Islet precursor cell (in vitro differentiated cells): Measurements from ENCODE around the gene FSTL4.
"Not testable (repeated sequence)": the region's sequence is repeated elsewhere in the genome, so short reads cannot be mapped to it uniquely, and the experiment has no call there.

Experiments
- DNase-seq: peaks from one replicate; pipeline ENCODE4 v3.0.0-alpha.2; 2018

FSTL4 gene

DNA sequence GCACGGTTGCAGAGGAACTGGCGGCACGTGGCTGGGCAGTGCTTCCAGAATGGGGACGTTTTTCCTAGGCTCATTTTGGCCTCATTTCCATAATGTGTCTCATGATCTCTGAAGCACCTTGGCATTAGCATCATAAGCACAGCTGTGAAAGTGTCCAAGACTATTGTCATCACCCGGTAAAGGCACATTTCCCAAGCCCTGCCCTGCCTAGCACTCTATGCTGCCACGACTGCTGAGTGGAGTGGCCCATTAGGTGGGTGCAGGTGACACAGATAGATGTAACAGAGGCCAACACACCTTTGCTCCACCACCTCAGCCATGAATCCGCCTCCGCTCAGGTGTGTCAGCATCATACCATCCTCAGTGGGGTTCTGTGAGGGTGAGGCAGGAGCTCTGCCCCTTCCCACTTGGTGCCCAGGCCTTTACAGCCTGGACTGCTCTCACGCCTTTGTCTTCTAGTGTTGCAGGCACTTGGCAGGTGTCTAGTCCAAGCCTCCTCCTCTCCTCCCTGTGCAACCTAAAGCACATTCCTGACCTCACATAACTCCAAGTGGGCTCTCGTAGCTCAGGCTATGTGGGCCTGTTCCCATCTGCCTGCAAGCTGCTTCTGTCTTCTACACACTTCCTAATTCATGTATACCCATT, 213.0 kb downstream of the FSTL4 start:
- DNase-seq: peak; percentile 40

DNA sequence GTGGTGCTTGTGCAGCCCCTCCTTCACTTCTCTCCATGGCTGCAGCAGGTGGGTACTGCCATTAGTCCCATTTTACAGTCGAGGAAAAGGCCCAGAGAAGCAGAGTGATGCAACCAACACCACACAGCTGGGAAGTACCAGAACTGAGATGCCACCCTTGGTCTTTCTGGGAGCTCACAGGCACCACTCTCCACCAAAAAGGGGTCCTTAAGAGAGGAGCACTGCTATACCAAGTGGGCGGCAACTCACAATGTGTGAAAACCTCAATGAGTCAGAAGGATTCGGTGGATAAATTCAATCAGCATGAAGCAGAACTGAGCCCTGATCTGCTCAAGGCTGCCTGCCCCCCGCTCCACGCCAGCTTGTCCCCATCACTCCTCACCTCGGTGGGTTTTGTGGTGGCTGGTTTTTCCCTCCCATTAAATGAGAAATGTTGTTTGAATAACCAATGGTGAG, 213.7 kb downstream of the FSTL4 start:
- DNase-seq: no peak

DNA sequence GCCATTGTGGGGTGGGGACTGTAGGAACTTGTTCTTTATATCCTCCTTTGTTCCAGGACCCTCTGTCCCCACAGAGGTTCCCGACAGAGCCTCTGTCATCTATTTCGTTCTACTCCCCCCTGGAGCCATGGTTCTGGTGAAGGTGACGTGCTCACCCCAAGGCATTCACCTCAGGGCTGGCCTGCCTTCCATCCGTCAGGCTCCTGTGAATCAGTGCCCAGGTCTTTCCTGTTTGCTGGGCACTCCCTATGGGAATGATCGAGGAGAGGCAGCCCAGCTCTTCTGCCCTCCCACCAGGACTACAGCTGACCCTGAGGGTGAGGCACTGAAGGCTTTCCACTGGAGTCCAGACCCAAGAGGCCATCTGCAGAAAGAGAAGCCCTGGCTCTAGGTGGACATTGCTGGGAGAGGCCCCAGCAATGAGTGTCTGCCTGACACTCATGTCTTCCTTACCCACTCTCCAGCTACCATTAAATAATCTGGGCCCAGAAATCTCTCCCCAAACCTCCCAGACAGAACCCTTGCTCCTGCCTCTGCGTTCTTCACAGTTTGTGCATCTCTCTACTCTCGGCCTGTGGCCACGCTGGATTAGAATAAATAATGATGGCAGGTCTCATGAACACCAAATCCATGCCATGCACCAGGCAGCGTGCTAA, 214.2 kb downstream of the FSTL4 start:
- DNase-seq: peak; percentile 31

DNA sequence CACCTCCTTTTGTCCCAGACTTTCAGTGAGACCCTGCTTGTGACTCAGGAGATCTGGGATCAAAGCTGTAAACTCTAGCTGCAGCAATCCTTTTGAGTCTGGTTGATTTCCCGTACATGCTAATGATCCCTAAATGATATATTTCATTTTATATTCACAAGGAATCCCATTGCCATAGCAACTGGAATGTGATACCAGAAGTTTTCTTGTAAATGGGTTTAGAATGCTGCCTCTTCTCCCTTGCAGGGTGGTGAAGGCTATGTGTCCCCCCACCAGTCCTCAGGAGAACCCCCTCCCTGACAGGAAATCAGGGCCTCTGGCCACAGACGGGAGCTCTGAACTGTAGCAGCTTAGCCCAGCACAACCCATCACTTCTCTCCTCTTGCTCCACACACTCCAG, 215.0 kb downstream of the FSTL4 start:
- no peak for DNase-seq

DNA sequence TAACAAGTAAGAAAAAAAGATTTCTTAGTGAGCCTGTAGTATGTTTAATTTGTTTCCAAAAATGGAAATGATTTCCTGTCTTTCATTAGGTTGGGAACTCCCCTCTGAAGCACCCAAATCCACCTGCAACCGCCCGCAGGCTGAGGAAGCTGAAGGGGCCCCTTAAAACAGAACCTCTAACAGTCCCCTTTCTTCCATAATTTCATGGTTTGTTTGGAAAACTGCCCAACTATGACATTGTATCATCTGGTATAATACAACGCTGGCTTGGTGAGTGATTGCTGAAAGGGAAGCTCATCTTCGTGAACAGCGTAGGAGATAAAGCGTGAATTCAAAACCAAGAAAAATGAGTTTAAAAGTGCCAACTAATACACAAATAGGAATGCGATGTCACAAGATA, 215.5 kb downstream of the FSTL4 start:
- DNase-seq: no peak

DNA sequence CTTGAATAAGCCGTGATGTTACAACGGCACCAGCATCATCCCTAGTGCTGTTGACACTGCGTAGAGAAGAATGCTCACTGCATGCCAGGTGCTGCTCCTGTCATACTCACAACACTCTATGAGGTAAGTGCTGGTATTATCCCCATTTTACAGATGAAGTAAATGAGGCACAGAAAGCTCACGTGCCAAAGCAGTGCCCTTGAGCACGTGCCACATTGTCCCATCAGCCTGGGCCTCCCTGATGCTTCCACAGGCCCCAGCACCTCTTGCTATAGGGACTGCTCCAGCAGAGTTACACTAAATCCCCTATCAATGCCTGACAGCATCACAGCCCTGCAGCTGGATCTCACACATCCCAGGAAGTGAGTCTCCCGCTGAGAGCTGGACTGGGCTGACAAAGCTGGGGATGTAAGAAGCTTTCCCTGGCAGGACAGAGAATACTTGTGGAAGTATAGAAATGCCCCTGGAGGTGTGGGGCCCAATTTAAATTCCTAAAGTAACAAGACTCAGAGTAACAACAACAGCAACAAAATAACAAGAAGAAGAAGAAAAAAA, 216.1 kb downstream of the FSTL4 start:
- peak; percentile 48 for DNase-seq

DNA sequence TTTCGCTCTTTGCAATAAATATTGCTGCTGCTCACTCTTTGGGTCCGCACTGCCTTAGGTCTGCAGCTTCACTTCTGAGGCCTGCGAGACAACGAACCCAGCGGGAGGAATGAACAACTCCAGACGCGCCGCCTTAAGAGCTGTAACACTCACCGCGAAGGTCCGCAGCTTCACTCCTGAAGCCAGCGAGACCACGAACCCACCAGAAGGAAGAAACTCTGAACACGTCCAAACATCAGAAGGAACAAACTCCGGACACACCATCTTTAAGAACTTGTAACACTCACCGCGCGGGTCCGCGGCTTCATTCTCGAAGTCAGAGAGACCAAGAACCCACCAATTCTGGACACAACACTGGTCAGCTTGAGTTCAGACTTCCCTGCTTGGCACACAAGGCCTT, 217.1 kb downstream of the FSTL4 start:
- DNase-seq: not testable (repeated sequence)

DNA sequence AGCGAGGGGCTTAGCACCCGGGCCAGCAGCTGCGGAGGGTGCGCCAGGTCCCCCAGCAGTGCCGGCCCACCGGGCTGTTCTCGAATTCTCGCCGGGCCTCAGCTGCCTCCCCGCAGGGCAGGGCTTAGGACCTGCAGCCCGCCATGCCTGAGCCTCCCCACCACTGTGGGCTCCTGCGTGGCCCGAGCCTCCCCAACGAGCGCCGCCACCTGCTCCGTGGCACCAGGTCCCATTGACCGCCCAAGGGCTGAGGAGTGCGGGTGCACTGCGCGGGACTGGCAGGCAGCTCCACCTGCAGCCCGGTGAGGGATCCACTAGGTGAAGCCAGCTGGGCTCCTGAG, 217.9 kb downstream of the FSTL4 start:
- DNase-seq: not testable (repeated sequence)

DNA sequence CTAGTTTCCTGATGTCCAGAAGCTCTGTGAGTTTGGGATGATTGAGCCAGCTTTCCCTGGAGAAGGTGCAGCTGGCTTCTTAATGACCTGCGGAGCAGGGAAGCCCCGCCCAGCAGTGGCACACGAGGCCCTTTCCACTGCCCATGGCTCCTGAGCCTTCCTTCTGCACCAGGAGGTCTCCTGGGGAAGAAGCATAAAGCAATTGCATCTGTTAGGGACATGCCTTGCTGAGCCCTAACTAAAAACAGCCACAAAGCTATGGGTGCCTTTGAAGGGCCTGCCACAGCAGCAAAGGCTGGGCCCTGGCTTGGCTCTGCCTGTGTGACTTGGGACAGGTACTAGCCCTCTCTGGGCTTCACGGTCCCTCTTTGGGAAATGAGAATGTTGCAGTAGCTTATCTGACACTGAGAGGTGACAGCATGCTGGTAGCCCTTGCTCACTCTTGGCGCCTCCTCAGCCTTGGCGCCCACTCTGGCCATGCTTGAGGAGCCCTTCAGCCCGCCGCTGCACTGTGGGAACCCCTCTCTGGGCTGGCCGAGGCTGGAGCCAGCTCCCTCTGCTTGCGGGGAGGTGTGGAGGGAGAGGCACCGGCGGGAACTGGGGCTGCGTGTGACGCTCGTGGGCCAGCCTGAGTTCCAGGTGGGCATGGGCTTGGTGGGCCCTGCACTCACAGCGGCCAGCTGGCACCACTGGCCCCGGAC, 218.4 kb downstream of the FSTL4 start:
- peak; percentile 20 for DNase-seq

DNA sequence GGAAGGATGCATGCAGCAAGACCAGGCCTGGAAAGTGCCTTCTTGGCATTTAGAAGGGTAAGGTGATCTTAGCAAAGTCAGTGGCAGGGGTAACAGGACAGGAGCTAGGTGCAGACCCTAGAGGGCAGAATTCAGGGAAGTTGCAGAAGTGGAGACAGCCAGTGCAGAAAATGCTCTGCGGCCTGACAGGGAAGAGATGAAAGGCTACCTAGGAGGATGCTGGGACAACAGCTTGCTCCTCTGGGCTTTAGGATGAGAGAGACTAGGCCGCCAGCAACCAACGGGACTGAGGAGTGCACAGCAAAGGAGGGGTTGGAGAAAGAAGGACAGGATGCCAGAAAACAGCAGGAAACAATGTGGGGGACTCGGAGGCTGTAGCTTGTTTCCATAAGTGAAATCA, 219.9 kb downstream of the FSTL4 start:
- peak; percentile 37 for DNase-seq

DNA sequence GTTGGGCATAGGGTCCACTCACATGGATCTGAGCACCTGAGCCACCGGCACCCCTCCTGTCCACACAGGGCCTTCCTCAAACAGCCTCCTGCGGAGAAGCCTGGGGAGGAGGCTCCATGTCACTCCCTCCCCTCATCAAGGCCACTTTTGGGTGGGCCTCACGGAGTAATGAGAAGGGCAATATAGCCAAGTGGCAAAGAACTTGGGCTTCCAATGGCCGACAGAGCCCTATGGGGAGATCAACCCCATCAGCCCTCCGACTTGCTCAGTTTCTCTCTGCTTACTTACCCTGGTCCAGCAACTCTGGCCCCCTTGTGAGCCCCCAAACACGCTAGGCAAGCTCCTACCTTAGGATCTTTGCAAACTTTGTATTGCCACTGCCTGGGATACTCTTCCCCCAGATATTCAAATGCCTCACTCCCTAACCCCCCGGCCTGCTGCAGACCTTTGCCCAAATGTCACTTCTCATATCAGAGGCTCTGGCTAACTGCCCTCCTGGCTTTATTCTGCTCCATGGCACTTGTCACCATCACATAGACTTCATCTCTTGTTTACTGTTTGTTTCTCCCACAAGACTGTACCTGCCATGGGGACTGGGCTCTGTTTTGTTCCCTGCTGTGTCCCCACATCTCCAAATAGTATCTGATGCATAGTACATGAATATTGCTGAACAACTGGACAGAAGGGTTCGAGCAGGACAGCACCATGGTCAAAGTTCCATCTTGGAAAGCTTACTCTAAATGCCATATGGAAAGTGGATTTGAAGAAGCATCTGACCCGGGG, 220.8 kb downstream of the FSTL4 start:
- DNase-seq: peak; percentile 27

DNA sequence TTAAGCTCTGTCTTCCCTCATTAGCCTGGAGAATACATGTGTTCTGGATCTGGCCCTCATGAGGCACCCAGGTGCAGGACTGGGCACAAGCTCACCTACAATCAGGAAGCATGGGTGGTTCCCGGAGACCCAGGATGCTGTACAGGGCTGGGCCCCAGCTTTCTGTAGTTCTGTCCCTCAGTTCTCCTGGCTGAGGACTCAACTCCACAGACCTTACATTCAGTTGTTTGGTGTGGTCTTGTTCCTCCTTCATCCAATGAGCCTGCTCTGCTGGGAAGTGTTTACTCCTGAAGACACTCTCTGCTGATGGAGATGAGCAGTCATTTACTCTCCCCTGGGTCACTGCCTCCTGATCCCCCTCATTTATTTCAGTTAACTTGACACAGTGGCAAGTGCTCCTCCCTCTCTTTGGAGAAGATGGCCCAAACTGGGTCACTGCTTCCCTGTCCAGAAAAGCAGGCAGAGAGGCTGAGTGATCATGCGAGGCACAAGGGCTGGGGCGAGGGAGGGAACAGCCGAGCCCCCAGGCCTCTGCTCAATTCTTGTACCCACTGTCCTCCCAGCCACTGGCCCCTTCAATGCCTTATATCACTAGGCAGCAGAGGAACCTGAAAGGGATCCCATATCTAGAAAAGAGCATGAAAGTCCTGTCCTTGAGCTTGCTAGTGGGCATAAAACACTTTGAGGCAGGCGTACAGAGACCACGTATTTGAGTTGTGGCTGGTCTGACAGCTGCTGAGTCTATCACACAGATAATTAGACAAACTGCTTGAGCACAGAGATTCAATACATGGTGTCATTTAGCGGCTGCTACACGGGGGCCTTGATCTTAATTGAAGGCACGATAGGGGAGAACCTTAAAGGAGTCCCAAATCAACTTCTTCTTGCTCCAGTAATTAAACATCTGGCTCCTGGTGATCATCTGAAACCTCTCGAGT, 221.7 kb downstream of the FSTL4 start:
- peak; percentile 33 for DNase-seq

DNA sequence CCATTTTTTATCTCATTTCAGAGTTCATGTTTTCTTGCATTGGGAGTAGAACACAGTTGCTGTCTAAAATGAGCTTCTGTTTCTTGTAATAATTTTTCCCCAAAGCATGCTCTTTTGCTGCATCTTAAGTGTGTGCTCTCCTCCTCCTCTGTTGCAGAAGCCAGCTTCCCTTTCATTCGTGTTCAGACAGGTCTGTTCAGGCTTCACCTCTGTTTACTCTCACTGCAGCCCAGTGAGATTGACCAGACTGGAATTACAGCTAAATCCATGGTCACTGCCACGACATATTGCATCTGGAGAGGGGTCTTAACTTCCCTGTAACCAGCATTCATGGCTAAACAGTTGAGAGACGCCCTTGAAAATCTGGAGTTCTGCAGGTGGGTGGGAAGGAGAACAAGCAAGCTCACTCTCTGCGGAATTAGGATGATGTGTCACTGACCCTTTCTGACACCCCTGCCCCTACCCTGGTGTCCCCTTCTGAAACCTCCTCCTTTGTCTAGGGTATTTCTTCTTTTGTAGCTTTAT, 223.2 kb downstream of the FSTL4 start:
- DNase-seq: peak; percentile 37

DNA sequence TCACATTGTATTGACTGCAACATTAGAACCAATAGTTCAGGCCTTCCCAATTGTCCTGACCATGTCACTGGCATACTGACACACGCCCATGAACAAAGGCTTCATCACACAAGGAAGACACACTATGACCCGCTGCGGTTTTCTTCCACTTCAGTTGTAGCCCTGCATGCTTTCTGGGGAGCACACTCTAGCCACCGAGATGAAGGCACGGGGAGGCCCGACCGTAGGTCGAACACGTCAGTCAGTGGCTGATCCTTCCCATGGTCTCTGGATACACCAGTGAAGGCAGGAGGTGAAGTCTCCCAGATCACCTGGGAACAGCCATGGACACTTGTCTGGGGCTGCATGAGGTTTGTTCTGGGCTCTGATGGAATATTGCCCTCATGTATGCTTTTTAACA, 224.7 kb downstream of the FSTL4 start:
- DNase-seq: peak; percentile 12

DNA sequence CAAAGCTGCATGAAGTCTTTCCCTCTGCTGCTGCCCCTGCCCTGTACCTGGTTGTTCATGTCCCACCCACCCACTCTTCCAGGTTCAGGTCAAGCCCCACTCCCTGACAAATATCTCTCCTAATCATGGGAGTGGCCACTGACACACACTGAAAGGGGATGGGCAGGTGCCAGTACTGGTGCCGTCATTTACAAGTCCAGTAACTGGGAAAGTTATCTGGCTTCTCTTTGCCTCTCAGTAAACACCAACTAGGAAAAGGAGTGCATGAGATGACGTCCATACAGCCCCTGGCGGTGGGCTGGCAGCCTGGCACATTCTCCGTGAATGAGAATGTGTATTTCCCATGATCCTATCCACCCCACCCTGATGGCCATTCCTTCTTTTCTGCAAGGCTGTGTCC, 225.2 kb downstream of the FSTL4 start:
- DNase-seq: peak; percentile 24

DNA sequence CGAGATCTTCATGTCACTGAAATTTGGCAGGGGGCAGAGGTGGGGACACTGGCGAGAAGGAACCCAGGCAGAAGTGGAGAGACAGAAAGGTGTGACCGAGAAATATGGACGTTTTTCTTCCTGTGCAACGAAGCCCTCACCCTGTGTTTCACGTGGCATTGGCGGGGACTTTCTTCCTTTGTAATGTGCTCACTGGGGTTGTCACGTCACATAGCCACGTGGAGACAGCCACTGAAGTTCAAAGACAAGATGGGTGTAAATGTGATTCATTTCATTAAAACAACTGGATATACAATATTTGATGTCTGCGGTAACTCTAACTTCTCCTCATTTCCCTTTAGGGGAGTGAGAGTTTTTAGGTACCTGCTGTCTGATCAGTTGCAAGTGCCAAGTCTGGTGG, 225.7 kb downstream of the FSTL4 start:
- no peak for DNase-seq

DNA sequence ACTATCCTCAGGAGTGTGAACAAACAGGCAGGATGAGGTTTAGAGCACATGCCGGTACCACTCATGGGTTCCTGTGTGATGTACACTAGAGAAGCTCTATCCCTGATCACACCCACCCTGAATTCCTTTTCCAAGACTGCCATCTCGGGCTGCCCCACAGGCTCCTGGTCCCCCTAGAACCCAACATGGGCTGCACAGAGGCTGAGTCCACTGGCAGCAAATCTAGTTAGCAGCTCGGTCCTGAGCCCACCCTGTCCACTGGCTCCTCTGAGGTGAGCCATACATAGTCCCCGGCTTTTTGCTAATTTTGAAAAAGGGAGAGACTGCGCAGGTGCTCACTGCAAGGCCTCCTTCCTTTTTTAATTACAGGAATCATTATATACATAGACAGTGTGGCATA, 227.0 kb downstream of the FSTL4 start:
- DNase-seq: peak; percentile 20

DNA sequence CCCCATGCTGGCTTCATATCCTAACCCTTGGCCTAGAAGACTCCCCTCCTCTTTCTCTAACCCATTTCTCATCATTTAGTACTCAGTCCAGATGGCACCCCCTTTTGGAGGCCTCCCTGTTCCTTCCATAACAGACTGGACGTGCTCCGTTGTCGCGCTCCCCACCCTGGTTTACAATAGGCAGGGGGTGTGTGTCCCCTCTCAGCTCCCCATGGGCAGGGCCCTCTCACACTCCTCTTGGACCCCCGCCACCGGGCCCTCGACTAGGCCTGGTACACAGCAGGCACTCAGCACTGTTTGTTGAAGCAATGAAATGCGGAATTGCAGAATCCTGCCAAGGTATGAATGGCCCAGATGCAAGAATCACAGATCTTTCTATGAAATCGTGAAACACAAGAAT, 227.4 kb downstream of the FSTL4 start:
- DNase-seq: peak; percentile 23

DNA sequence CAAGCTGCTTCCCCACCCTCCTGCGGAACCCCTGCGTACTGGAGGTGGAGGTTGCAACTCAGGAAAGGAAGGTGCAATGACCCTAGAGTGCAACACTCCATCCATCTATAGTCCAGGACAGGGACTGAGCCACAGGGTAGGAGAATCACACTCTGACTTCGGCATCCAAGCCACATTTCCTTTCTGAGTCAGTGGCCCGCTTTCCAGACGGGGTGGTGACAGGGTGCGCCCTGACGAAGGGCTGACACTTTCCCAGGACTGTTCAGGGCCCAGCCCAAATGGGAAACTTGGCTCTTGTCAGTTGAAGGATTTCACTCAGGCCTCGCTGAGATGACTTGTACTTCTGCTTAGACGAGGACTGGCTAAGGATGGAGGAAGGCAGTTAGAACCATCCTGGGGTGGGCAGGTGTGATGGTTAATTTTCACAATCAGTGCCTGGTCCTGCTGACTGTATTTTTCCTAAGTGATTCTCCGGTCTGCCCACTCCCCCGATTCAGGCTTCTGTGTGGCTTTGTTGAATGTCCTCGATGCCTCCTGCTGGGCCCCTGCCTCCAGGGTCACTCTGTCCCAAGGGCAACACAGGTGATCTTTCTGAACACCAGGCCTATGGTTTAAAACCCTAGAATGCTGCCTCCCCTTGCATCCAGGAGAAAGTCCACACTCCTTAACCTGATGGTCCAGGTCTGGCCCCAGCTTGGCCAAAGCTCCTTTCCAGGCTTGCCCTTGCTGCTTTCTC, 228.1 kb downstream of the FSTL4 start:
- DNase-seq: peak; percentile 56

DNA sequence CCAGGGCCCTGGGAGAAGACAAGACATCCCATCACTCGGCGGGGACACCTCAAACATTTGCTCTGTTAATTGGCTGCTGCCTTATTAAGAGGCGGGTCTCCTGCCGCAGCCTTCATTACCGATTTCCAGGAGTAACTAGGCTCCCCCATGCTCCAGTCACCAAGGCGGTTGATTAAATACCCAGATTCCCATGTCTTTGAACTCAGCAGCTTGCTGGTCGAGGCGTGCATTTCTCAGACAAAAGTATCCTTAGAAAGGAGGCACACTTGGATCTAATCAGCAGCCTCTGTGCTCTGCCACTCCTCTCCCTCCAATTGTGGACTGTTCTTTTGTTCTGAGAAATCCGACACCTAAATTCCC, 228.8 kb downstream of the FSTL4 start:
- DNase-seq: peak; percentile 31
